Measurements from ENCODE around the gene GDA. TPM values are rescaled to one million over a fixed set of nuclear protein-coding genes. Genes with fewer than 3 reads are reported as not detected.

Gene GDA
- total and polyA plus RNA-seq, 9 of the 15 experiments (the other 6 are each of a cell fraction or from before 2014, with no cell fraction given): 4.5 to 18.0 (median 12.7) TPM

GRCh38 chr9:72137697-72138365 is 11.4 kb upstream of the GDA start (continued):
- TF ChIP-seq ZNF318 (IDR thresholded peaks at IDR 0.05; ENCODE audit: borderline replicate concordance in 1 of 2, low read depth in 1 of 2) (no peak), CHCHD3 (CRISPR knock-in tag; IDR thresholded peaks at IDR 0.05) (no peak), CTCF (IDR thresholded peaks at IDR 0.05 in 2 of 3, conservative IDR thresholded peaks at IDR 0.05 in 1 of 3; ENCODE audit: insufficient read depth in 2 of 3, low read depth in 1 of 3, low read length in 3 of 3) (no peak), CBFA2T2 (conservative IDR thresholded peaks at IDR 0.05) (peak; percentile 80), NEUROD1 (IDR thresholded peaks at IDR 0.05; ENCODE audit: borderline replicate concordance, low read depth, low read length, partially characterized antibody) (no peak), TAF1 (IDR thresholded peaks at IDR 0.05; ENCODE audit: control insufficient read depth, extremely low read depth, insufficient read depth, low read length, severe bottlenecking) (no peak), RBM15 (IDR thresholded peaks at IDR 0.05; ENCODE audit: insufficient read depth, low read length) (no peak), UBTF (IDR thresholded peaks at IDR 0.05; ENCODE audit: borderline replicate concordance in 1 of 2, low read depth in 2 of 2, low read length in 2 of 2) (no peak)
- TF ChIP-seq, protein P1, sequence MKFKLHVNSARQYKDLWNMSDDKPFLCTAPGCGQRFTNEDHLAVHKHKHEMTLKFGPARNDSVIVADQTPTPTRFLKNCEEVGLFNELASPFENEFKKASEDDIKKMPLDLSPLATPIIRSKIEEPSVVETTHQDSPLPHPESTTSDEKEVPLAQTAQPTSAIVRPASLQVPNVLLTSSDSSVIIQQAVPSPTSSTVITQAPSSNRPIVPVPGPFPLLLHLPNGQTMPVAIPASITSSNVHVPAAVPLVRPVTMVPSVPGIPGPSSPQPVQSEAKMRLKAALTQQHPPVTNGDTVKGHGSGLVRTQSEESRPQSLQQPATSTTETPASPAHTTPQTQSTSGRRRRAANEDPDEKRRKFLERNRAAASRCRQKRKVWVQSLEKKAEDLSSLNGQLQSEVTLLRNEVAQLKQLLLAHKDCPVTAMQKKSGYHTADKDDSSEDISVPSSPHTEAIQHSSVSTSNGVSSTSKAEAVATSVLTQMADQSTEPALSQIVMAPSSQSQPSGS (CRISPR knock-in tag; IDR thresholded peaks at IDR 0.05): no peak
